ENCODE data around the gene SHC1. TPM values are rescaled to one million over a fixed set of nuclear protein-coding genes. Genes with fewer than 3 reads are reported as not detected.

SHC1 gene
- total and polyA plus RNA-seq, 2 donors from 2014 or later: 43.8 to 153 TPM

DNA sequence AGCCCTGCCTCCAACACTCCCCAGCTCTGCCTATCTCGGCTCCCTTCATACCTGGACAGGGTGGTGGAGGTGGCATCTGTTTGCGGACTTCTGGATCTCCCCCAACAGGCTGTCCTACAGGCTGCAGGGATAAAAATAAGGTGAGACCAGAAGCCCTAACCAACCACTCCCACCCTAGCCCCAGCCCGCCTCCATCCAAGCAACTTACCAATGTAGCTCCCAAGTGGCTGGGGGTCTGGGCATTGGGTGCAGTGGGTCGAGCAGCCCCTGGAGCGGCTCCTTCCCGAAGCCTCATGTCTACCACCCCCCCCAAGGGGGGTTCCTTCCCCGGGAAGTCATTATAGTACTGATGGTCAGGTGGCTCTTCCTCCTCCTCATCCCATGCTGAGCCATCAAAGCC lies 4.4 kb downstream of the SHC1 start:
- H3K27me3 ChIP-seq (ENCODE audit: control insufficient read depth, insufficient read depth, low read length): no peaks in the 10 kb centered on the region
- TF ChIP-seq, protein P1, sequence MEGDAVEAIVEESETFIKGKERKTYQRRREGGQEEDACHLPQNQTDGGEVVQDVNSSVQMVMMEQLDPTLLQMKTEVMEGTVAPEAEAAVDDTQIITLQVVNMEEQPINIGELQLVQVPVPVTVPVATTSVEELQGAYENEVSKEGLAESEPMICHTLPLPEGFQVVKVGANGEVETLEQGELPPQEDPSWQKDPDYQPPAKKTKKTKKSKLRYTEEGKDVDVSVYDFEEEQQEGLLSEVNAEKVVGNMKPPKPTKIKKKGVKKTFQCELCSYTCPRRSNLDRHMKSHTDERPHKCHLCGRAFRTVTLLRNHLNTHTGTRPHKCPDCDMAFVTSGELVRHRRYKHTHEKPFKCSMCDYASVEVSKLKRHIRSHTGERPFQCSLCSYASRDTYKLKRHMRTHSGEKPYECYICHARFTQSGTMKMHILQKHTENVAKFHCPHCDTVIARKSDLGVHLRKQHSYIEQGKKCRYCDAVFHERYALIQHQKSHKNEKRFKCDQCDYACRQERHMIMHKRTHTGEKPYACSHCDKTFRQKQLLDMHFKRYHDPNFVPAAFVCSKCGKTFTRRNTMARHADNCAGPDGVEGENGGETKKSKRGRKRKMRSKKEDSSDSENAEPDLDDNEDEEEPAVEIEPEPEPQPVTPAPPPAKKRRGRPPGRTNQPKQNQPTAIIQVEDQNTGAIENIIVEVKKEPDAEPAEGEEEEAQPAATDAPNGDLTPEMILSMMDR (IDR thresholded peaks at IDR 0.05; ENCODE audit: borderline replicate concordance, extremely low read depth, insufficient read depth): no peak
- no peak overlapping the region for H3K9ac ChIP-seq (ENCODE audit: low read length in 3 of 3)
- peaks cover under 1 to 13% (median 8%) of the 10 kb centered on the region in 3 donors for H3K4me1 ChIP-seq (ENCODE audit: control insufficient read depth in 2 of 3, insufficient read depth in 2 of 3, low read depth in 1 of 3, low read length in 3 of 3)
- H3K4me3 ChIP-seq (ENCODE audit: low read length in 3 of 3): no peak overlapping the region
- H3K27ac ChIP-seq (ENCODE audit: low read depth in 2 of 2, low read length in 2 of 2): no peak overlapping the region
- DNase-seq: peak in 1 of 5 donors; percentile 59
- no peaks in the 10 kb centered on the region for H3K9me3 ChIP-seq (ENCODE audit: control insufficient read depth in 2 of 3, insufficient read depth in 1 of 3, low read length in 3 of 3)
- no peak for FAIRE-seq
- intact Hi-C loops (cut with DNase I): no loop called here
- peaks cover 3 to 41% (median 32%) of the 10 kb centered on the region in 3 donors for H3K36me3 ChIP-seq (ENCODE audit: control insufficient read depth in 2 of 3, insufficient read depth in 3 of 3, low read length in 3 of 3)

DNA sequence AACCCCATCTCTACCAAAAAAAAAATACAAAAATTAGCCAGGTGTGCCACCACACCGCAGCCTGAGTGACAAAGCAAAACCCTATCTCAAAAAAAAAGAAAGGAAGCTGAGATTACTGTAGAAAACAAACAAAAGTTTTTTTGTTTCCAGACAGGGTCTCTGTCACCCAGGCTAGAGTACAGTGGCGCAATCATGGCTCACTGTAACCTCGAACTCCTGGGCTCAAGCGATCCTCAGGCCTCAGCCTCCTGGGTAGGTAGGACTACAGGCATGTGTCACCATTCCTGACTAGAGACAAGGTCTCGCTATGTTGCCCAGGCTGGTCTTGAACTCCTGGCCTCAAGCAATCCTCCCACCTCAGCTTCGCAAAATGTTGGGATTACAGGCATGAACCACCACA lies 6.2 kb downstream of the SHC1 start:
- Histone ChIP-seq H3K9ac (ENCODE audit: low read length in 3 of 3) (no peak overlapping the region), H3K9me3 (ENCODE audit: control insufficient read depth in 2 of 3, insufficient read depth in 1 of 3, low read length in 3 of 3) (no peaks in the 10 kb centered on the region), H3K27me3 (ENCODE audit: control insufficient read depth, insufficient read depth, low read length) (no peaks in the 10 kb centered on the region), H3K36me3 (ENCODE audit: control insufficient read depth in 2 of 3, insufficient read depth in 3 of 3, low read length in 3 of 3) (peaks cover 3 to 41% (median 32%) of the 10 kb centered on the region in 3 donors), H3K4me3 (ENCODE audit: low read length in 3 of 3) (no peak overlapping the region), H3K27ac (ENCODE audit: low read depth in 2 of 2, low read length in 2 of 2) (no peak overlapping the region), H3K4me1 (ENCODE audit: control insufficient read depth in 2 of 3, insufficient read depth in 2 of 3, low read depth in 1 of 3, low read length in 3 of 3) (peaks cover 0 to 14% (median 7%) of the 10 kb centered on the region in 3 donors)
- DNase-seq (peak in 1 of 5 donors; percentile 8), FAIRE-seq (no peak)
- TF ChIP-seq, protein P1 (IDR thresholded peaks at IDR 0.05; ENCODE audit: borderline replicate concordance, extremely low read depth, insufficient read depth): no peak
- intact Hi-C loops (cut with DNase I): no loop called here

DNA sequence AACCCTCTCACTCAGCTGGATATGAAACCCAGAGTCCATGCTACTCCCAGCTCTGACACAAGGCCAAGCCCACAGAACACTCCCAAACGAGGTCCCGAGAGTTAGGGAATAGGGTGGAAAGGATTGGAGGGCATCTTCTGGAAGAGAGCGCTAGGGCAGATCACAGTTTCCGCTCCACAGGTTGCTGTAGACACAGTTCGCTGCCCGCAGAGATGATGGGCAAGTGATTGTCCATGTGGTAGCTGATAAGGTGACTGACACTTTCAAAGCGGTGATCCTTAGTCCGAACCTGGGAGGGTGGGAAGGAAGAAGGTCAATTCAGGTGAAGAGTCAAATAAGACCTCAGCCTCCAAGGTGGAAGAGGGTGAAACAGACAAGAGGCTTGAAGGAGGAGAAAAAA lies 6.9 kb downstream of the SHC1 start:
- H3K27me3 ChIP-seq (ENCODE audit: control insufficient read depth, insufficient read depth, low read length): no peaks in the 10 kb centered on the region
- intact Hi-C loops (cut with DNase I): no loop called here
- no peak overlapping the region for H3K4me3 ChIP-seq (ENCODE audit: low read length in 3 of 3)
- peak in 1 of 5 donors; percentile 38 for DNase-seq
- H3K9ac ChIP-seq (ENCODE audit: low read length in 3 of 3): no peak overlapping the region
- H3K9me3 ChIP-seq (ENCODE audit: control insufficient read depth in 2 of 3, insufficient read depth in 1 of 3, low read length in 3 of 3): no peaks in the 10 kb centered on the region
- H3K36me3 ChIP-seq (ENCODE audit: control insufficient read depth in 2 of 3, insufficient read depth in 3 of 3, low read length in 3 of 3): peaks cover 3 to 41% (median 29%) of the 10 kb centered on the region in 3 donors
- no peak for FAIRE-seq
- H3K4me1 ChIP-seq (ENCODE audit: control insufficient read depth in 2 of 3, insufficient read depth in 2 of 3, low read depth in 1 of 3, low read length in 3 of 3): peaks cover 0 to 9% (median 7%) of the 10 kb centered on the region in 3 donors
- H3K27ac ChIP-seq (ENCODE audit: low read depth in 2 of 2, low read length in 2 of 2): no peak overlapping the region
- TF ChIP-seq, protein P1 (IDR thresholded peaks at IDR 0.05; ENCODE audit: borderline replicate concordance, extremely low read depth, insufficient read depth): no peak
